Measurements from ENCODE around the gene TTC21A. TPM values are rescaled to one million over a fixed set of nuclear protein-coding genes. Genes with fewer than 3 reads are reported as not detected.

Gene TTC21A
- polyA plus RNA-seq, 12 donors: 1.8 to 9.4 (median 3.4) TPM; not detected in 2

- no peak for DNase-seq
These were observed 68.7 kb downstream of the TTC21A start for GRCh38 chr3:39176025-39176714.

- peak; percentile 92 for DNase-seq
These were observed 70.3 kb downstream of the TTC21A start for GRCh38 chr3:39177708-39178332.

GRCh38 chr3:39178553-39178952, 71.1 kb downstream of the TTC21A start:
- no peak for DNase-seq

GRCh38 chr3:39180183-39180545, 72.7 kb downstream of the TTC21A start:
- no peak for DNase-seq

- peak; percentile 79 for DNase-seq
These were observed 73.3 kb downstream of the TTC21A start for GRCh38 chr3:39180546-39181346.

GRCh38 chr3:39181408-39182335, 74.2 kb downstream of the TTC21A start:
- no peak for DNase-seq

GRCh38 chr3:39183211-39184080, 76.0 kb downstream of the TTC21A start:
- no peak for DNase-seq

GRCh38 chr3:39184081-39184967, 76.8 kb downstream of the TTC21A start:
- no peak for DNase-seq

- DNase-seq: no peak
These were observed 77.4 kb downstream of the TTC21A start for GRCh38 chr3:39184968-39185285.

- no peak for DNase-seq
These were observed 78.0 kb downstream of the TTC21A start for GRCh38 chr3:39185326-39185958.

GRCh38 chr3:39185959-39186691, 78.6 kb downstream of the TTC21A start:
- DNase-seq: no peak

GRCh38 chr3:39186692-39187151, 79.2 kb downstream of the TTC21A start:
- DNase-seq: no peak

- DNase-seq: no peak
These were observed 80.1 kb downstream of the TTC21A start for GRCh38 chr3:39187372-39188155.

Data from muscle of arm (tissue), 12 donors.